H54 (cell line): Measurements from ENCODE around the gene CPOX.
"Not testable (repeated sequence)": the region's sequence is repeated elsewhere in the genome, so short reads cannot be mapped to it uniquely, and the experiment has no call there.

Source experiments
- DNase-seq: peaks from one replicate; pipeline ENCODE4 v3.0.0; 2011; ENCODE audit warnings: low spot score, mixed read lengths; ENCODE audit not compliant: insufficient read length
- FAIRE-seq: peaks from 3 replicates; lab custom pipeline; 2011; peaks lifted over from hg19 to GRCh38; lab: Jason Lieb, UNC
- POLR2A ChIP-seq: IDR thresholded peaks from 2 replicates; pipeline ENCODE4 v1.6.1; 2011; ENCODE audit warnings: low read depth, mild to moderate bottlenecking, low read length

Gene CPOX

GRCh38 chr3:98563661-98564281 is 29.6 kb downstream of the CPOX start:
- no peak for TF ChIP-seq POLR2A
- FAIRE-seq (peak; percentile 90), DNase-seq (no peak)

- DNase-seq (no peak), FAIRE-seq (no peak)
- TF ChIP-seq POLR2A, result no peak
These were observed 31.5 kb downstream of the CPOX start for GRCh38 chr3:98561727-98562521.

- DNase-seq (no peak), FAIRE-seq (no peak)
- no peak for TF ChIP-seq POLR2A
These were observed 32.5 kb downstream of the CPOX start for GRCh38 chr3:98560911-98561310.

GRCh38 chr3:98559769-98560168 is 33.6 kb downstream of the CPOX start:
- not testable (repeated sequence) for FAIRE-seq

GRCh38 chr3:98558100-98558827 is 35.1 kb downstream of the CPOX start:
- no peak for FAIRE-seq
- DNase-seq, result no peak
- TF ChIP-seq POLR2A, result no peak

More at GRCh38 chr3:98559769-98560168, 33.6 kb downstream of the CPOX start:
- not testable (repeated sequence) for DNase-seq

GRCh38 chr3:98557324-98558010 is 35.9 kb downstream of the CPOX start:
- FAIRE-seq (no peak), DNase-seq (no peak)
- TF ChIP-seq POLR2A, result no peak

GRCh38 chr3:98556164-98557130 is 37.0 kb downstream of the CPOX start:
- FAIRE-seq (no peak), DNase-seq (no peak)
- no peak for TF ChIP-seq POLR2A

- FAIRE-seq (no peak), DNase-seq (no peak)
- TF ChIP-seq POLR2A, result no peak
These were observed 38.4 kb downstream of the CPOX start for GRCh38 chr3:98555025-98555379.

- DNase-seq (no peak), FAIRE-seq (no peak)
- TF ChIP-seq POLR2A, result no peak
These were observed 38.8 kb downstream of the CPOX start for GRCh38 chr3:98554580-98554979.

- no peak for DNase-seq
- TF ChIP-seq POLR2A, result no peak
- FAIRE-seq, result no peak
These were observed 39.7 kb downstream of the CPOX start for GRCh38 chr3:98553753-98554152.

GRCh38 chr3:98553021-98553563 is 40.3 kb downstream of the CPOX start:
- no peak for TF ChIP-seq POLR2A
- FAIRE-seq, result no peak

GRCh38 chr3:98552232-98553020 is 41.0 kb downstream of the CPOX start:
- FAIRE-seq (no peak), DNase-seq (no peak)
- TF ChIP-seq POLR2A, result no peak

More at GRCh38 chr3:98553021-98553563, 40.3 kb downstream of the CPOX start:
- no peak for DNase-seq
